ENCODE data around the gene MEPCE.
A peak's percentile ranks its signal among the peaks of the same experiment; 100 is the strongest.
"Not testable (repeated sequence)": the region's sequence is repeated elsewhere in the genome, so short reads cannot be mapped to it uniquely, and the experiment has no call there.

The MEPCE gene

GRCh38 chr7:100434297-100435144 lies 4.9 kb downstream of the MEPCE start:
- no peak for DNase-seq

GRCh38 chr7:100435401-100436304 lies 6.0 kb downstream of the MEPCE start:
- no peak for DNase-seq

- DNase-seq, result no peak
Observed at GRCh38 chr7:100437150-100438100, 7.8 kb downstream of the MEPCE start.

- DNase-seq, result no peak
Observed at GRCh38 chr7:100438172-100438571, 8.5 kb downstream of the MEPCE start.

- not testable (repeated sequence) for DNase-seq
Observed at GRCh38 chr7:100438731-100439130, 9.1 kb downstream of the MEPCE start.

- DNase-seq, result not testable (repeated sequence)
Observed at GRCh38 chr7:100439244-100439643, 9.6 kb downstream of the MEPCE start.

GRCh38 chr7:100441641-100442535 lies 12.3 kb downstream of the MEPCE start:
- no peak for DNase-seq

- DNase-seq, result no peak
Observed at GRCh38 chr7:100443096-100443840, 13.6 kb downstream of the MEPCE start.

GRCh38 chr7:100444311-100445278 lies 15.0 kb downstream of the MEPCE start:
- peak; percentile 63 for DNase-seq

- peak; percentile 32 for DNase-seq
Observed at GRCh38 chr7:100446040-100446439, 16.4 kb downstream of the MEPCE start.

GRCh38 chr7:100447363-100447762 lies 17.7 kb downstream of the MEPCE start:
- not testable (repeated sequence) for DNase-seq

GRCh38 chr7:100449190-100449795 lies 19.7 kb downstream of the MEPCE start:
- DNase-seq, result no peak

GRCh38 chr7:100452513-100452912 lies 22.9 kb downstream of the MEPCE start:
- DNase-seq, result no peak

- DNase-seq, result not testable (repeated sequence)
Observed at GRCh38 chr7:100453854-100454253, 24.2 kb downstream of the MEPCE start.

- no peak for DNase-seq
Observed at GRCh38 chr7:100455206-100455605, 25.6 kb downstream of the MEPCE start.

GRCh38 chr7:100456562-100456961 lies 26.9 kb downstream of the MEPCE start:
- DNase-seq, result no peak

GRCh38 chr7:100457033-100457432 lies 27.4 kb downstream of the MEPCE start:
- no peak for DNase-seq

GRCh38 chr7:100464210-100464660 lies 34.6 kb downstream of the MEPCE start, which contains the start of gene SPACDR:
Gene SPACDR, minus strand, starts transcription at chr7:100464260. Its CDS starts 235 bp downstream, at chr7:100464025.
- peak; percentile 66 for DNase-seq
